ENCODE data around the gene LMTK2.

GRCh38 chr7:98157761-98158160, 51.1 kb downstream of the LMTK2 start:
- TF ChIP-seq CTCF (conservative IDR thresholded peaks at IDR 0.05) (no peak), ZFX (IDR thresholded peaks at IDR 0.05) (no peak)

Data from C4-2B (cell line).